OCI-LY3 (cell line): Measurements from ENCODE around the gene PEAK3.
"Not testable (repeated sequence)": the region's sequence is repeated elsewhere in the genome, so short reads cannot be mapped to it uniquely, and the experiment has no call there.

Experiments
- H2AFZ ChIP-seq: fragments of 200-600, 300-600 bp; shearing (Covaris generic); 2 replicates; pipeline ENCODE4 v1.6.0; 2014; ENCODE audit warnings: antibody characterized with exemption, low read depth, low read length
- H3K27ac ChIP-seq: fragments of 200-600, 300-600 bp; sonication (generic); 2 replicates; pipeline ENCODE4 v1.5.1; 2014; ENCODE audit warnings: mild to moderate bottlenecking, low read length, moderate library complexity, mixed read lengths
- H3K27me3 ChIP-seq: fragments of 200-600, 300-600 bp; sonication (generic); 2 replicates; pipeline ENCODE4 v1.6.1; 2014; ENCODE audit warnings: low read depth, low read length, mixed read lengths
- H3K36me3 ChIP-seq: fragments of 200-600, 300-600 bp; sonication (generic); replicated peaks from 2 replicates; pipeline ENCODE3; 2014; ENCODE audit warnings: low read depth, low read length, mixed read lengths
- H3K4me1 ChIP-seq: fragments of 300-600, 200-600 bp; sonication (generic); 2 replicates; pipeline ENCODE4 v1.6.1; 2014; ENCODE audit warnings: low read length, mixed read lengths
- H3K4me2 ChIP-seq: fragments of 200-600, 300-600 bp; sonication (generic); 2 replicates; pipeline ENCODE4 v1.6.1; 2014; ENCODE audit warnings: low read length, mixed read lengths
- H3K4me3 ChIP-seq: fragments of 300-600, 200-600 bp; sonication (generic); 2 replicates; pipeline ENCODE4 v1.5.1; 2014; ENCODE audit warnings: antibody characterized with exemption, mild to moderate bottlenecking, low read length, moderate library complexity
- H3K79me2 ChIP-seq: fragments of 300-600, 200-600 bp; shearing (Covaris generic); 2 replicates; pipeline ENCODE4 v1.6.1; 2014; ENCODE audit warnings: mild to moderate bottlenecking, low read length, mixed read lengths
- H3K9ac ChIP-seq: fragments of 300-600, 200-600 bp; shearing (Covaris generic); 2 replicates; pipeline ENCODE4 v1.6.0; 2014; ENCODE audit warnings: mild to moderate bottlenecking, low read length, moderate library complexity
- H3K9me3 ChIP-seq: fragments of 200-600, 300-600 bp; shearing (Covaris generic); 2 replicates; pipeline ENCODE4 v1.6.1; 2014; ENCODE audit warnings: low read length, mixed read lengths; ENCODE audit not compliant: insufficient read depth
- H4K20me1 ChIP-seq: fragments of 200-600, 300-600 bp; sonication (generic); 2 replicates; pipeline ENCODE4 v1.6.1; 2016; ENCODE audit warnings: low read length, mixed read lengths; ENCODE audit not compliant: insufficient read depth
- CTCF ChIP-seq: fragments of 200-600, 300-600 bp; sonication (generic); IDR thresholded peaks from 2 replicates; pipeline ENCODE4 v1.5.1; 2014; ENCODE audit warnings: antibody characterized with exemption, low read length, low read depth
- EZH2phosphoT487 ChIP-seq: fragments of 200-600 bp; shearing (Covaris generic); IDR thresholded peaks from 2 replicates; pipeline ENCODE4 v1.6.1; 2018; ENCODE audit warnings: antibody characterized with exemption, mixed run types, low read depth

PEAK3 gene

GRCh38 chr19:2287585-2288337 is 5.8 kb upstream of the PEAK3 start:
- Histone ChIP-seq H3K4me2 (no peak overlapping the region), H3K4me3 (no peak overlapping the region), H3K9ac (no peak overlapping the region), H3K79me2 (no peaks in the 10 kb centered on the region), H3K36me3 (no peaks in the 10 kb centered on the region), H3K27ac (no peak overlapping the region), H3K9me3 (no peaks in the 10 kb centered on the region), H3K4me1 (peaks cover 22% of the 10 kb centered on the region), H3K27me3 (peaks cover 28% of the 10 kb centered on the region), H4K20me1 (no peaks in the 10 kb centered on the region), H2AFZ (no peak overlapping the region)
- TF ChIP-seq CTCF (no peak), EZH2phosphoT487 (no peak)

- Histone ChIP-seq H3K27me3 (peaks cover 40% of the 10 kb centered on the region), H3K4me2 (no peak overlapping the region), H2AFZ (no peak overlapping the region), H3K27ac (no peak overlapping the region), H3K9me3 (no peaks in the 10 kb centered on the region), H3K79me2 (no peaks in the 10 kb centered on the region), H3K9ac (no peak overlapping the region), H3K36me3 (no peaks in the 10 kb centered on the region), H3K4me3 (no peak overlapping the region), H4K20me1 (no peaks in the 10 kb centered on the region), H3K4me1 (peaks cover 30% of the 10 kb centered on the region)
- TF ChIP-seq CTCF = no peak
- TF ChIP-seq EZH2phosphoT487 = no peak
Measured at GRCh38 chr19:2286402-2287140, 4.6 kb upstream of the PEAK3 start.

- Histone ChIP-seq H3K4me1 (peaks cover 19% of the 10 kb centered on the region), H4K20me1 (no peaks in the 10 kb centered on the region), H3K27me3 (peaks cover 46% of the 10 kb centered on the region), H3K36me3 (no peaks in the 10 kb centered on the region), H3K79me2 (no peaks in the 10 kb centered on the region), H3K4me2 (no peak overlapping the region), H2AFZ (no peak overlapping the region), H3K9me3 (no peaks in the 10 kb centered on the region), H3K27ac (no peak overlapping the region), H3K4me3 (no peak overlapping the region), H3K9ac (no peak overlapping the region)
- no peak for TF ChIP-seq EZH2phosphoT487
- TF ChIP-seq CTCF = no peak
Measured at GRCh38 chr19:2283835-2284507, 2.0 kb upstream of the PEAK3 start.

- Histone ChIP-seq H3K4me1 (peaks cover 12% of the 10 kb centered on the region), H3K4me2 (no peak overlapping the region), H3K27me3 (peaks cover 35% of the 10 kb centered on the region), H3K79me2 (no peaks in the 10 kb centered on the region), H3K36me3 (no peaks in the 10 kb centered on the region), H3K9ac (no peak overlapping the region), H4K20me1 (no peaks in the 10 kb centered on the region; the same call in 1 of the 2 replicates), H2AFZ (no peak overlapping the region), H3K9me3 (no peaks in the 10 kb centered on the region), H3K27ac (no peak overlapping the region), H3K4me3 (no peak overlapping the region)
- no peak for TF ChIP-seq CTCF
- no peak for TF ChIP-seq EZH2phosphoT487
Measured at GRCh38 chr19:2282862-2283237, 875 bp upstream of the PEAK3 start.

GRCh38 chr19:2281265-2282061 is 512 bp downstream of the PEAK3 start:
- H3K9ac ChIP-seq, H4K20me1 ChIP-seq, H2AFZ ChIP-seq, H3K79me2 ChIP-seq, H3K36me3 ChIP-seq, H3K27ac ChIP-seq, H3K9me3 ChIP-seq: not testable (repeated sequence)
- peak overlapping the region; percentile 44 for H3K4me3 ChIP-seq
- peaks cover 12% of the 10 kb centered on the region for H3K4me1 ChIP-seq
- H3K4me2 ChIP-seq = peak overlapping the region; percentile 56
- H3K27me3 ChIP-seq = peaks cover 25% of the 10 kb centered on the region
